Body of pancreas (tissue), 4 donors: ENCODE results near the gene GABRA6. TPM values are rescaled to one million over a fixed set of nuclear protein-coding genes. Genes with fewer than 3 reads are reported as not detected.

Source experiments
- ATAC-seq: fragments of 150-250 bp; one replicate; pipeline ENCODE4 v1.9.1; 2016
- DNase-seq, 4 donors: peaks; one replicate each; pipeline ENCODE4 v3.0.0-alpha.2; 2019
- H3K27ac ChIP-seq, 4 donors: fragments of 200-600 bp; sonication (generic); 1 replicate in 3 of 4; 2 replicates in 1 of 4; pipeline versions ENCODE4 v1.5.1 to v1.6.1; 2016 to 2019; ENCODE audit warnings: mild to moderate bottlenecking in 1 of 4, mixed read lengths in 1 of 4, moderate library complexity in 1 of 4
- H3K27me3 ChIP-seq, 2 donors: fragments of 200-600 bp; sonication (generic); one replicate each; pipeline ENCODE4 v1.6.0; 2016; ENCODE audit warnings: mild to moderate bottlenecking in 1 of 2
- H3K36me3 ChIP-seq, 2 donors: fragments of 200-600 bp; sonication (generic); replicated peaks in 1 of 2; 2 replicates each; pipeline ENCODE4 v1.5.1; 2016; ENCODE audit warnings: low read depth in 2 of 2; ENCODE audit not compliant: insufficient read depth in 1 of 2
- H3K4me1 ChIP-seq: fragments of 200-600 bp; sonication (generic); one replicate; pipeline ENCODE4 v1.6.0; 2016
- H3K4me3 ChIP-seq, 2 donors: fragments of 200-600 bp; sonication (generic); 1 replicate in 1 of 2; 2 replicates in 1 of 2; pipeline ENCODE4 v1.5.1; 2016 to 2019
- H3K9me3 ChIP-seq, 3 donors: fragments of 200-600 bp; sonication (generic); 1 replicate in 2 of 3; 2 replicates in 1 of 3; pipeline ENCODE4 v1.5.1; 2016
- POLR2A ChIP-seq, 3 donors: fragments of 450-650 bp; IDR thresholded peaks; one replicate each; pipeline ENCODE4 v1.6.1; 2016; ENCODE audit warnings: antibody characterized with exemption in 3 of 3, mild to moderate bottlenecking in 2 of 3
- WGBS, 2 donors: methylation state at CpG; one replicate each; pipeline ENCODE4 v1.1.5; 2017; 5-methylcytosine and 5-hydroxymethylcytosine counted together
- intact Hi-C: fragments of 100-400 bp; cut with DNase I; formaldehyde crosslinking; loops from one replicate; pipeline ENCODE4 v1.15.1; 2023
- total RNA-seq, 2 donors: library from RNA; depleted of rRNA; stranded (reverse); fragments of >200 nt; gene quantifications; one replicate each; pipeline ENCODE4 v1.1.0, GENCODE V29; 2016
- TF ChIP-seq, protein P1 (sequence below), 7 experiments: fragments of 450-650 bp in 4 of 7; fragments of 200-600 bp in 3 of 7; sonication (generic) in 3 of 7; IDR thresholded peaks; one replicate each; pipeline ENCODE4 v1.5.1; 2016 to 2019; ENCODE audit warnings: antibody characterized with exemption in 7 of 7

GABRA6 gene
- total RNA-seq, 2 donors from 2014 or later, result not detected

DNA sequence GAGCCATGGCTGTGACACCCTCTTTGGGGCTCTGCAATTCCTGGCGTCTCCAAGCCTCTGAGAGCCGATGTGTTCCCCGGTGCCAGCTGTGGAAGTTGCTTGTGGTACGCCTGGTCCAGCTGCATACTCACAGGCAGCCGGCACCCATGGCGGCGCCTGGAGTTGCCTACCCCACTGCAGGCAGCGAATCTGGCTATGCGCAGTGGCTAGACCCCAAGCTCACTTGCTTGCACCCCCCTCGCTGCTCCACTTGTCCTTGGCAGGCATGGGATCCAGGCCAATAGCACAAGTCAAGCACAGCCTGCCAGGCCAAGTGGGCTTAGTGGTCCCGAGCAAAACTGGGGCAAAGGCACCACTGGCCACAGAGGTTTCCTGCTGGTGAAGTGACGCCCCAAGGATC is 24.7 kb upstream of the GABRA6 start:
- Histone ChIP-seq H3K4me3 (no peak overlapping the region), H3K4me1 (no peaks in the 10 kb centered on the region), H3K9me3 (no peaks in the 10 kb centered on the region), H3K27me3 (no peaks in the 10 kb centered on the region), H3K27ac (no peak overlapping the region), H3K36me3 (no peaks in the 10 kb centered on the region)
- ATAC-seq (no peak), DNase-seq (peak in 1 of 4 donors; percentile 3)
- TF ChIP-seq POLR2A (IDR thresholded peaks at IDR 0.05), result no peak
- TF ChIP-seq, protein P1, sequence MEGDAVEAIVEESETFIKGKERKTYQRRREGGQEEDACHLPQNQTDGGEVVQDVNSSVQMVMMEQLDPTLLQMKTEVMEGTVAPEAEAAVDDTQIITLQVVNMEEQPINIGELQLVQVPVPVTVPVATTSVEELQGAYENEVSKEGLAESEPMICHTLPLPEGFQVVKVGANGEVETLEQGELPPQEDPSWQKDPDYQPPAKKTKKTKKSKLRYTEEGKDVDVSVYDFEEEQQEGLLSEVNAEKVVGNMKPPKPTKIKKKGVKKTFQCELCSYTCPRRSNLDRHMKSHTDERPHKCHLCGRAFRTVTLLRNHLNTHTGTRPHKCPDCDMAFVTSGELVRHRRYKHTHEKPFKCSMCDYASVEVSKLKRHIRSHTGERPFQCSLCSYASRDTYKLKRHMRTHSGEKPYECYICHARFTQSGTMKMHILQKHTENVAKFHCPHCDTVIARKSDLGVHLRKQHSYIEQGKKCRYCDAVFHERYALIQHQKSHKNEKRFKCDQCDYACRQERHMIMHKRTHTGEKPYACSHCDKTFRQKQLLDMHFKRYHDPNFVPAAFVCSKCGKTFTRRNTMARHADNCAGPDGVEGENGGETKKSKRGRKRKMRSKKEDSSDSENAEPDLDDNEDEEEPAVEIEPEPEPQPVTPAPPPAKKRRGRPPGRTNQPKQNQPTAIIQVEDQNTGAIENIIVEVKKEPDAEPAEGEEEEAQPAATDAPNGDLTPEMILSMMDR (IDR thresholded peaks at IDR 0.05), result no peak
- intact Hi-C loops, result no loop called here
- 83 to 85% methylated on average over 10 to 12 of the region's 12 CpGs for WGBS, 2 donors

DNA sequence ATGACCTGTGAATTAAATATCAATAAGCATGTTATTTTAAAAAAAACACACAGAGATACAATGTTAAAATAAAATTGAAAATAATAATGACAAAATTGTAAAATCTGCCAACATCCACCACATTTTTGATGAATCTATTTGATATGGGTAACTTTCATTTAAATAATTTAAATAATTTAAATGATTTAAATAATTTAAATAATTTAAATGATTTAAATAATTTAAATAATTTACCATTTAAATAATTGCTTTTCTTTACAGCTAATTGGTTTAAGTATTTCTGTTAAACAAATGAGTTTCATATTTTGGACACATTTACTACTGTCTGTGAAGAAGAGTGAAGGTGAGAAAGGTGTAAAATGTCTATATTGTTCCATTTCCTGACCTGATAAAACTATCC is 22.1 kb upstream of the GABRA6 start:
- intact Hi-C loops, result no loop called here
- H3K9me3 ChIP-seq, result no peaks in the 10 kb centered on the region
- no peak for ATAC-seq
- TF ChIP-seq, protein P1 (IDR thresholded peaks at IDR 0.05), result no peak
- TF ChIP-seq POLR2A (IDR thresholded peaks at IDR 0.05), result no peak
- H3K4me3 ChIP-seq, result no peak overlapping the region
- no peaks in the 10 kb centered on the region for H3K4me1 ChIP-seq
- H3K27me3 ChIP-seq, result no peaks in the 10 kb centered on the region
- H3K36me3 ChIP-seq, result no peaks in the 10 kb centered on the region
- no peak overlapping the region for H3K27ac ChIP-seq
- no peak for DNase-seq

DNA sequence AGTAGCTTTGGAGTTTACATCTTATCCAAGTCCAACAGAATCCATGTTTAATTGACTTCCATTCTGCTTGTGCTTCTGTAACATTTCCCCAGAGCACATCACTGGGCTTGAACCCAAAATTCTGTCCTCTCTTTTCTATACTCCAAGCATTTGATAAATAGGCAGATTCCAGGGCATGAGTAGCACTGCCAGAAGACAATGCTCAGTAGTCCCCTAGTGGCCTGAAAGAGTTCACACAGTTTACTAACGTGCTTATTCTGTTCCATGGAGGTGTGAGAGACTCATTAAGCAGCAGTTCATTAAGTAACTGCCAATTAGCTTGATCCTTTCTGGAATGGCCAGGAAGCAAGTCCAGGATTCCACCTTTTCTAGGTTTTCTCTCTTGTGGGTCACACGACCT is 9.4 kb upstream of the GABRA6 start:
- Histone ChIP-seq H3K36me3 (no peaks in the 10 kb centered on the region), H3K4me3 (no peak overlapping the region), H3K27me3 (no peaks in the 10 kb centered on the region), H3K4me1 (no peaks in the 10 kb centered on the region), H3K27ac (no peak overlapping the region), H3K9me3 (no peaks in the 10 kb centered on the region)
- no peak for ATAC-seq
- intact Hi-C loops, result no loop called here
- TF ChIP-seq POLR2A (IDR thresholded peaks at IDR 0.05), result no peak
- TF ChIP-seq, protein P1 (IDR thresholded peaks at IDR 0.05), result peak in 6 of 7 experiments; percentile 16 to 48 (median 34)
- DNase-seq, result no peak
- 15 to 19% methylated on average over 2 of the region's 2 CpGs for WGBS, 2 donors

DNA sequence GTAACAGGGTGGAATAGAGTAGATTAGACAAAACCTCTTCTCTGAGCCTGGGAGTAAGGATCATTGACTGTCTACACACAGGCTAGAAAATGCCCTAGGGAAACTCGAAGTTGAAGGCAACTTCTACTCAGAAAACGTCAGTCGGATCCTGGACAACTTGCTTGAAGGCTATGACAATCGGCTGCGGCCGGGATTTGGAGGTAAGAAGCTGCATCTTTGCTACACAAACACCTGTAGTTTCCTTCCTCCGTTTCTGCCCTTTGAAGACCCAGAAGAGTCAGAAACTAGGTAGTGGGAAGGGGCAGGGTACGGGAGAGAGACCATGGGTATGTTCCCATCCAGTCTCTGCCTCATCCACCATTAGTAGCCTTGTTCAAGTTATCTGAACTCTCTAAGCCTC is 628 bp downstream of the GABRA6 start:
- DNase-seq, result no peak
- 67 to 70% methylated on average over 8 of the region's 8 CpGs for whole genome bisulfite sequencing, 2 donors
- TF ChIP-seq, protein P1 (IDR thresholded peaks at IDR 0.05), result no peak
- TF ChIP-seq POLR2A (IDR thresholded peaks at IDR 0.05), result no peak
- no peaks in the 10 kb centered on the region for H3K4me1 ChIP-seq
- no peaks in the 10 kb centered on the region for H3K27me3 ChIP-seq
- no peak for ATAC-seq
- no peak overlapping the region for H3K27ac ChIP-seq
- H3K4me3 ChIP-seq, result no peak overlapping the region
- intact Hi-C loops, result no loop called here
- no peaks in the 10 kb centered on the region for H3K36me3 ChIP-seq
- H3K9me3 ChIP-seq, result no peaks in the 10 kb centered on the region

DNA sequence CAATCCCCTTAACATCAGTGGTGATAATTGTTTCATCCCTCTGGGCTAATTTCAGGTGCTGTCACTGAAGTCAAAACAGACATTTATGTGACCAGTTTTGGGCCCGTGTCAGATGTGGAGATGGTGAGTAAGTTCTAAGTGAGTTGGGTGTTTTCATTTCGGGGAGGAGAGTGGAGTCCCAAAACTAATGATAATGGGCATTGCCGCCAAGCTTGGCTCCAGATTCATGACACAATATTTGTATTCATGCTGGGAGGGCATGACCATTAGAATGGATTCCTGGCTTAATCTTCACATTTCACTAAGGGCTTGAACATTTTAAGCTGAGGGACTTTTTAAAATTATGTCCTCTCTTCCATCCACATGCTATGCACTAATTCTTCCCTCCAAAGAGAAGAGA is 1.4 kb downstream of the GABRA6 start:
- H3K9me3 ChIP-seq, result no peaks in the 10 kb centered on the region
- H3K36me3 ChIP-seq, result no peaks in the 10 kb centered on the region
- H3K4me3 ChIP-seq, result no peak overlapping the region
- no peak for DNase-seq
- no peak for ATAC-seq
- no peaks in the 10 kb centered on the region for H3K4me1 ChIP-seq
- no peak for TF ChIP-seq POLR2A (IDR thresholded peaks at IDR 0.05)
- TF ChIP-seq, protein P1 (IDR thresholded peaks at IDR 0.05), result no peak
- WGBS, 2 donors, result 69 to 75% methylated on average over 3 of the region's 3 CpGs
- no peak overlapping the region for H3K27ac ChIP-seq
- H3K27me3 ChIP-seq, result no peaks in the 10 kb centered on the region
- intact Hi-C loops, result no loop called here
